Embryonic facial prominence (tissue), 1 donor: ENCODE results near the gene METTL14.
A peak's percentile ranks its signal among the peaks of the same experiment; 100 is the strongest.

ENCODE experiments used
- DNase-seq: peaks from one replicate; pipeline ENCODE4 v3.0.0-alpha.2; 2016; ENCODE audit errors: extremely low spot score

The METTL14 gene

DNA sequence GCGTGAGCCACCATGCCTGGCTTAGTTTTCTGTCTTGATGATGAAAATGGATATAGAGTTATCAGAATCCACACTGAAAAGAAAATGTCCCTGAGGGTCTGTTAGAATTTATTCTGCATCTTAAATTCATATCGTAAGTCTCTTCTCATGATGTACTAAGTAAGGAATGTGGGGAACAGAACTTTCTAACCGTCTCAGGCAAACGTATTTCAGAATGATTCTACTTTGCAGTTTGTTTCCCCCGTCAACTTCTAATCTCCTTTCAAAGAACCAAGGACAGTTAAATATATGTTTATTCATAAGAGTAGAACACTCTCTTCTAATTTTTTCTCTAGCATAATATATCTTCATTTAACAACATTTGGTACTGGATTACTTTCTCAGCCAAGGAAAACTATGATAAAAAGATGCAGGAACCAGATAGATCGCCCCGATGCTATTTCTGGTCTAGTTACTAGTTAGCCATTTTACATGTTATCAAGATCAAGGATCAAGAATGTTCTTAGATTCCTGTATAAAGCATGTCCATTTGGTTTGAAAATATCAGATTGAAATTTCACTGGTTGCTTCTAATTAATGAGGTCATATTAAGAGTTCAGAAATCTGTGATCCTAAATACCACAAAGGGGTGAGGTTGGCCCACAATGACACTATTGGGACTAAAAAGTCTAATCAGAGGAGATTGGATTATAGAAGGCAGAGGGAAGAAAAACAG, 49.5 kb downstream of the METTL14 start:
- no peak for DNase-seq

DNA sequence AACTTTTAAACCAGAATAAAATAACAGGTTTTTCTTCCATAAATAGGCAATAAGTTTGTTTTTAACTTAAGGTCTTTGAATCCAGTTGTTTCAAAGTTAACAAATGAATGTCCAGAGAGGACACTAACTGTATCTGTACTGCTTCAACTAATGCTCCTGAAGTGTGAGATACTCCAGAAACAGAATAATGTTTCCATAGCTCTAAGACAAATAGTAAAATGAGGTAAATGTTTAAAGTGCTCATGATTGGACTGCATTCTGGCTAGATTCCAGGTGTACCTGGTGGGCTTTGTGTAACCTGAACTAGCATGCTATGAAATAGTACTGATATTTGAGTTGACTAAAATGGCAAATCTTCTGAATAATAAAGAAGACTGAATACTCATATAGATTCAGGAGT, 51.7 kb downstream of the METTL14 start:
- no peak for DNase-seq

DNA sequence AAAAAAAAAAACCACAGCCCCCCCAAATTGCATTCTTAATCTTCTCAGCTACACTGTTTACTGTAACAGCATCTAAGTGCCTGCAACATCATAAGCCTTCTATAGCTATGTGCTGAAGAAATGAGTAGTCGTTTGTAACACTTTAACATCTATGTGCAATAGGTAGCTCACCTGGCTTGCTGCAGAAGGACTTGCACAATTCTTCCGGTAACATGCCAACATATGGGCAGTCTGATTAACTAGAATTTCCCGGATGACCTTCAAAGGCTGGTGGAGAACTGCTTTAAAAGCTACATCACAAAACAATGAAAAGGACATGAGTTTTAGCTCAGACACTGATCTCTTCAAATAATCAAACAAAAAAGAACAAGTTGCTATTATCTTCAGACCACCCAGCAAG, 52.9 kb downstream of the METTL14 start:
- no peak for DNase-seq

DNA sequence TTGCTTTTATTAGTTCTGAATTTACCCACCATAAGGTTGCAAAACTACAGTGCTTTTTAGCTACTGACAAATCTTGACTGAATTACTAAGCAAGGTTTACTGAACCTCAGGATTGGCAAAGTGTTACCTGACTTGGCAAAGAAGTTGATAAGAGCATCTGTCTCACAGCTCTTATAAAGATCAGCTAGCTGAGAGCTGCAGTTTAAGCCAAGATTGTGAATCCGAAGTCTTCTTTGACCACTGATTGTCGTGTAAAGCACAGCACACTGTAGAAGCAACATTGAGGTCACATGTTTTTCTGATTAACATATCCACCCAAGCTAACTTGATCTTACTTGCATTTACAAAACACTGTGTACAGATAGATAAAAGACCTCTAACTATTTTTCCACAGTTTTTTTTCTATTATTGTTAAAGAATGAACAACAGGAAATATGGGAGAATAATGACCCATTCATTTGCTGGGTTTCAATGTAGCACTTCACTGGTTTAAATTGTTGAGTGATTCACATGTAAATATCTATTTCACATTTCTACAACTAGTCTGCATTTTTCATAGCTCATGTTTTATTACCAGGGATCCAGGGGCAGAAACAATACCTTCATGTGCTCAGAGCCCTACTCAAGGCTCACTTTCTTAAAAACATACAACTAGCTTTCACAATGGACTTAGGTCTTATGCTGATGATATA, 54.0 kb downstream of the METTL14 start:
- no peak for DNase-seq

DNA sequence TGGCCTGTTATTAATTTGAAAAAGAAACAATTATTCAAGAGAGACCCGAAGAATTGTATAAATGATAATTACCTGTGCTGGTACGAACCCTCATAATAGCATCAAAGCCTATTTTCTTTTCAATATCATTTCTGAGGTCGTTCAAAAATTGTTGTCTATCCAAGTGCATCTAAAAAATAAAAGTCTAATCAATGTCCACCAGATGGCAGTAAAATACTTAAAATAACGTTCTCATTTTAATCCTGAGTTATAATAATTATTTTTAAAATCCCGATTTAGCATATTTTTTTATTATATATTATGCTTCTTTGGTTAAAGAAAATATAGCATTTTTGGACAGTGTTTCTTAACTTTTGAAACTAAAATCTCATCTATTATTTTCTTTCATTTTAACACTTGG, 55.7 kb downstream of the METTL14 start:
- peak; percentile 39 for DNase-seq

DNA sequence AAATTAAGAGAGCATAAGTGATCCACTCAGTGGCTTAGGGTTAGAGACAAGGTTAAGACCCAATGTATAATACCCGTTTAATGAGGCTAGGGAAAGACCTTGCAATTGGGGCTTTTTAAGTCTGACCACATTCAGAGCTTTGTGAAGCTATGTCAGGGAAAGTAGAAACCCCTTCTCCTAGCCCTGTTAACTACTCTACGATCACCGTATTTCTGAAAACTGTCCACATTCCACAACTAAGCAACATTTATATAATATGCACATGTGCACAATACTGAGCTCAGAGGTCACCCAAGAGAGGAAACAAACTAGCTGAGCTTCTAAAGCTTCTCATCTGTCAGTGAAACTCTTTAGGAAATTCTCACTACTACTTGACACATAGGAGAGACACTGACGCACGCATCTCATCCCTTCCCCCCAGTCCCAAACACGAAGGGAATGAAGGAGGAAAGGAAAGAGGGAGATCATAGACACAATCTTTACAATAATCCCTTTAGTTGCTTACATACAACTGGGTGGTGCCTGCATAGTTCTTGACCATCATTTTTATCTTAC, 56.2 kb downstream of the METTL14 start:
- no peak for DNase-seq

DNA sequence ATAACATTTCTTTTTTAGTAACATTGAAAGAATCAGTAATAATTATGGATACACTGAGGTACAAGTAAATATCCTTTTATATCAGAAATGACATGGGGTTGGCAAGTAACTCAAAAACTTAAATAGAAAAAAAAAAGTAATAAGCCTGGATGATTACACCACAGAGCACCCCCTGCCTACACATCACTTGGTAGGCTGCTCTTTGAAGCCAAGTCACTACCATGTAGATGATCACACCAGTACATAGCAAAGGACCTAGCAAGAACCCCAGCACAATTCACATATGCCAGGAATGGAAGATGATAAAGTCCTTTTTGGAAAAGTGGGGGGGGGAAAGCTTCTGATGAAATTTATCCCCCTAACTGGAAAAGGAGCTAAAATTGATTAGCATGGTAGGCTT, 56.9 kb downstream of the METTL14 start:
- no peak for DNase-seq

DNA sequence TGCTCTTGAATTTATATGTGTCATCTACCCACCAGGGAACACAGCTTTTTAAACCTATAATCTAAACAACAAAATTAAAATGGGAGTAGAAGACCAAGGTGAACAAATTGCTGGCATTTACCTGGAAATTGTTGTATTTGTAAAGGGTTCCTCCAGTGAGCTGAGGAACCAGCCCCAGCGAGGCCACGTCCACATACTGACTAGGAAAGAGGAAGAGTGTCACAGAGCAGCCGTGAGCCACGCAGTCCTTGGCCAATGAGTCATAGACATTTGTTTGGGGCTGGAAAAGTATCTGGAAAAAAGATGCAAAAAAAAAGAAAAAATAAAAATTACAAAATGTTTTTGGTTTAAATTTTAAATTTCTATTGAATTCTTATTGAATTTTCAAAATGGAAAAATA, 58.7 kb downstream of the METTL14 start:
- DNase-seq, result no peak

DNA sequence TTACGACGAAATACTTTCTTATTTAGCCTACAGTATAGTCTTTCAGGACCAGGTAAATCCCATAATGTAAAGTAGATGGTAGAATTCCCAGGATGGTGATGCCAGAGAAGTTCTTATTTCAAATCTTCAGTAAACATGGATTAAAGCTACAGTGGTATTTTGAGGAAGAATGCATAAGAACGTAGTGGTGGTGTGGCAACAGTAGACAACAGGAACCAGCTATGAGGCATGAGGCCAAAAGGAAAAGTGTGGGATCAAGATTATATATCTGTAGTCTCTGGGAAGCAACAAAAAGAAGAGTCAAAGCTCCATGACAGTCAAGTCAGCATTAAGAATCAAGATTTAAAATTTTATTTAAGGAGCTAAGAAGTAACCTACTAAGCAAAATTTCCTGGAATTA, 60.2 kb downstream of the METTL14 start:
- DNase-seq, result no peak

DNA sequence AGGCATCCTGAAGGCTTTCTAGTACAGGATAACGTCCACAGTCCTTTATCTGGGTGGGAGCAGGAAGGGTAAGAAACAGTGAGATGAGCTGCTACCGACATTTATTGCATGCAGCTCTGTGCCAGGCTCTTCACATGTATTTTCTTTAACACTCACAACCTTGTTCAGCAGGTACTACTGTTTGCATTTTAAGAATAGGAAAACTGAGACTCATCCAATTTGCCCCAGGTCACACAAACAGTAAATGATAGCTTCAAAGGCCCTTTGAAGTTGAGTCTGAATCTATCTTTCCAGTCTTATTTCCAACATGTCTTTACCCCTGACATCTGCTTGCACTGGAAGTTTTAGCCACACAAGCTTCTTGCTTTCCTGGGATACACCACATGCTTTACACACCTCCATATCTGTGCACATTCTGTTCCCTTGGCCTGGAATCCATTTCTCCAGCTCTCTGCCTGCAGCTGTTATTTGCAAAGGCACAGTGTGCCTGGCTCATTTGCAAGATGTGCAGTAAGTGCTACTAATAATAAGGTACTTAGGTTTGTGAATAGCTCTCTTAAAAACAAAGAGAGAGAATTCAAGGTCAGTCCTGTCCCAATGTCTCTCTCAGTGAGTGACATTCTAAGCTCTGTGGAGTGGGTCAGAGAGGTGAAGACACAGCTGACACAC, 61.2 kb downstream of the METTL14 start:
- DNase-seq, result no peak

DNA sequence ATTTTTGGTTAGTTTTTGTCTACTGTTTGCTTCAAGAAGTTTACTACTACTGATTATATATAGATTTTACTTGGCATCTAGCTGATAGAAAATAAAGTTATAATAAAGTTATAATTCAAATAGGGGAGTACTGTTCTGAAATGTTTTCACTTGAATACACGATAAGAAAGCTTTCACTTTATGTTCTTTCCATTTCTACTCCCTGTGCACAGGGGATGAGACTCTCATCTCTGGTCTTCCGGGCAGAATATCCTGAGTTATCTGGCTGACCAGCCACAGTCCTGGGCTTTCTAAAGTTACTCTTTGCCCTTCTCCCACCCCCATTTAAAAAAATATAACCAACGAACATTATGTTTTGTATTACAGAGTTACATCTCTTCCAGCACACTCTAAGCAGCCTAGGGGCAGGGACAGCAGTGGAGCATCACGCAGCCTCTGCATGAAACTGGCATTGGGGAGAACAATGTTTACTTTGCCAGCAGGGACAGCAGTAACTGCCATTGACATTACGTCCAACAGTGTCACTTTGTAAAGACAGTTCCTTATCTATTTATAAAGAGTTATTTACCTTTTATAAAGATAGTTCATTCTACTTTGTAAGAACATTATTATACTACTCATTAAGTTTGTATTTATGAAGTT, 64.3 kb downstream of the METTL14 start:
- DNase-seq, result no peak

DNA sequence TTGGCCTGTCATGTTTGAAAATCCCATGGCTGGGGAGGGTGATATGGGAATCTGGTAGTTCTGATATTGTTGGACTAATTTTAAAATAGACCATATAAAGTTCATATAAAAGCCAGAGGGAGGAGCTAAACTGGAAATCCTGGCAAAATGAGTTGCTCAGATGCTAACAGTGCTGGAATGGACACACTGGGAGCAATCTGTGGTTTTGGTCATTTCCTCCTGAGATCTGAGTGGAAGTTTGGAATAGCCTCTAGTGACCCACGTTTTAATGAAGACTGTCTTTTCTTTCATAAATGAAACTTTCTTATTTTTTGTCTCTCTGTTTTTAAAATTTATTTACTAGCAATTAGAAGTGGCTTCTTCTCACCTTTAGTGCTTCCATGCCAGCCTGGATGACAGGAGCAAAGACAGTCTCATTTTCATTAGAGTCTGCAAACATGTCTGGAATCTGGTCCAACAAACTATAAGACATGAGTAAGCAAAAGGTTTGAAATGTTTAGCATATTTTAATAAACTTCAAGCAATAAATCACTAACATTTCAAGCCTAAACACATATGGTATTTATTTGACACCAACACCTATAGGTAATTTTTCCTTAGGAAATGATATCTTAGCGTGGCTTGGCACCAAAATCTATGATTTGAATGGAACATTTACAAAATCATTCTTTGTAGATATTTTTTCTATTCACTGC, 66.6 kb downstream of the METTL14 start:
- DNase-seq, result no peak

DNA sequence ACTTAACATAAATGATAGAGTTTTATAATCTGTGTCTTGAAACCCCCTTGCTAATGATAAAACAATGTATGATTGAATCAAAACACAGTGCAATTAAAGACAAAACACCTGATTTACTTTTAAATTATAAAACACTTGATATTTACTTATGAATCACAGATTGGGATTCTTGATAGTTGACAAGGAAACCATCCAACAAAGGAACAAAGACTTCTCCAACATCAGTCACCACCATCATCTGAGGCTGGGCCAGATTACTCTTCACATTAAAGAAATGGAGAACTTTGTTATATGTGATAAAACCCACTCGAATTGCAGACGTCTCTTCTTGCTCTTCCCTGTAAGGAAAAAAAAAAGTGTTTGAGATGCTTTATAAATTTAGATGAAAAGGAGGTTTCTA, 67.4 kb downstream of the METTL14 start:
- no peak for DNase-seq

DNA sequence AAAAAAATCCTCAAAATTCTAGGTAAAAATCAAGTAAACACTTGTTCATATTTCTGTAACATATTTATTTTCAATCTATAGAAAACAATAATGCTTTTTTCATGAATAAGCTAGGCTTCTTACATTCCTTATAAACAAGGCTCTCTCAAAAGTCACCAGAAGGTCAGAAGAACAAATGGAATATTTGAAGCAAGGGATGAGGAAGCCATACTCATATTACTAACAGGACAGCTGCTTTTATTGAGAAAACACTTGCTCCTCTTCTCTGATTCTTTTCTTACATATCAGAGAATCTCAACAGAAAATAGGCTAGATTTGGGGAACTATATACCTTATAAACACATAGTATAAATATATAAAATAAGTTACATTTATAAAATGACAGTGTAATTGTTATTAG, 67.9 kb downstream of the METTL14 start:
- no peak for DNase-seq

DNA sequence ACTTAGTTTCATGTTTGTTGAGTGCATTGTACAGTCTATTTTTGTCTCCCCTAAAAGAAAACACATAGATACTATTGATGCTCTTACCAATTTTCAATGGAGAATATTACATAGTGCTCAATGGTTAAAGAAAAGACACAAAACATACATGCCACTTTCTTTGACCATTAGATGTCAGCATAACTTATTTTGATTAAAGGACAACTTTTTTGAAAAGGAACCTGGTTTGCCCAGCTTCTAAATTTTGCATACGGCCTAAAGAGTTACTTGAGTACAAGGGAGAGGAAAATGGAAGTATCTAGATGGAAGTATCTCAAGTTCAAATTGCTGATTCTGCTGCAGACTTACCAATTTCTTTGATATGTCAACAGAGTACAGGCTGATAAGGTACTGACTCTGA, 68.5 kb downstream of the METTL14 start:
- DNase-seq, result no peak

DNA sequence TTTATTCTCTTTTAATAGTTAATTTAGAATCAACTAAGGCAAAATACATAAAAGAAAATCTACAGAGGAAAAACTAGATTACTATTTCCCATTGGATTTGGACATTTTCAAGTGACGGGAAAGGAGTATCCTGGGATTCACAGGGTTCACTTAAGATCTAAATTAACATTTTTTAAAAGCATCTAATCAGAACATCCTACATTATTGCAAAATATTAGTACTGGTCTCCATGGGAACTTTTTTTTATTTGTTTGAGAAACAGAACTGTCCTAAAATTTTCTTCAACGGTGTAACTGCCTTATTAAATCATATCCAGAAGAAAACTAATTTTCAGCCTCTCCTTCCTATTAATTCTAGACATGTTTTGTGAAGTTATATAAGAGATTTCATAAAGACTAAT, 69.7 kb downstream of the METTL14 start:
- no peak for DNase-seq

DNA sequence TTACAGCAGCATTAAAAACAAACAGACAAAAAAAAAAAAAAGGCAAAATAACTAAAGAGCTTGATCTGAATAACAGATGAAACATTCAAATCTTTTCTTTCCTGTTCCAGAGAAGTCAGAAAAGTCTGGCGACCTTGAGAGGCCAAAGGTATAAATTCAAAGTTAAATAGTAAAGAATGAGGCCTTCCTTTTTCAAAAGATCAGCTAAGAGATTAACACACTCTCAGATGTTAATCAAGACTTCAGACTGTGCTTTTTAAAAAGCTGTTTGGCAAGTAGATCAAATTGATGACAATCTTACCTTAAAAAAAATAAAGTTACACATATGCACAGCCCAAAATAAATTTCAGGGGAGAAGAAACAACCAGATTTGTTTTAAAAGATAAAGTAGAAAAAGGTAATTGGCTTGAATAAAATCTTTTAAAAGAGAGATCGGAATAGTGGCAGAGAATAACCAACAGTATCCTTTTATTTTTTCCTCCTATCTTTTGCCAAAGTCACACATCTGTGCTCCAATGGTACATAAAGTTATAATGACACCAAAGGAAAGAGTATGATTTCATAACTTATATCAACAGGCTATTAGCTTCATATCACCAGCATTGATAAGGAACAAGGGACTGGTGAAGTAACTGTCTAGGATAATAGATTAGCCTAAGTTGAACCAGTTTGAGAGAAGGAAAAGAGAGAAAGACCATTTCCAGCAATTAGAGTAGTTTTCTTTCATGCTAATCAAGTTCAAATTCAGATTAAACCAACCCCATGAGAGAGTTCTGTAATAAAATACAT, 70.4 kb downstream of the METTL14 start:
- no peak for DNase-seq

DNA sequence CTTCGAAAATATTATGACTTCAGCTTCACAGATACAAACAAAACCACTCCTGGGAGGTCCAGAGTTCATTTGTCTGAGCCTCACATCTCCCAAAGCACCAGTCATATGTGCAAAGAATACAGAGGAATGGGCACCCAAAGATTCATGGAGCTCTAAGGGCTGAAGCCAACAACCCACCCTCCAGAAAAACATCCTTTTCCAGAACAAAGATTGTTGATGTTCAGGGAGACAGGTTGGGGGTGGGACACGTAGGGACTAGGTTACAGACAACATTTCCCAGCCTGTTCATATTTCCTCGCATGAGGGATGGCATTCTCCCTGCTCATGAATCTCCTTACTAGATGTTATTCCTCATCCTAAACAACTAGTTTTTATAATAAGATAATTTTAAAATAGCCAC, 71.2 kb downstream of the METTL14 start:
- no peak for DNase-seq

DNA sequence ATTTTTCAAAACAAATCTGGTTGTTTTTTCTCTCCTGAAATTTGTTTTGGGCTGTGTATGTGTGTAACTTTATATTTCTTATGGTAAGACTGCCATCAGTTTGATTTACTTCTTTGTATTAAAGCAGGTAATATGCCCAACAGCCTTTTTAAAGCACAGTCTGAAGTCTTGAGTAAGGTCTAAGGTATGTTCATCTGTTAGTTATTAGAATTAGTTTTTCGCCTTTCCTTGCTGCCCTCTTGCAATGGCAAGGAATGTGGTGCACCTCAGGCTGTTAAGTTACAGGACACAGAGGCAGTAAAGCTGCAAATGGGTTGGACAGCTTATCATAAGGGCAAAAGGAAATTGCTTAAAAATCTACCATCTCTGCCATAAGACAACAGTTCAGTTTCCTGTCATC, 71.8 kb downstream of the METTL14 start:
- no peak for DNase-seq

DNA sequence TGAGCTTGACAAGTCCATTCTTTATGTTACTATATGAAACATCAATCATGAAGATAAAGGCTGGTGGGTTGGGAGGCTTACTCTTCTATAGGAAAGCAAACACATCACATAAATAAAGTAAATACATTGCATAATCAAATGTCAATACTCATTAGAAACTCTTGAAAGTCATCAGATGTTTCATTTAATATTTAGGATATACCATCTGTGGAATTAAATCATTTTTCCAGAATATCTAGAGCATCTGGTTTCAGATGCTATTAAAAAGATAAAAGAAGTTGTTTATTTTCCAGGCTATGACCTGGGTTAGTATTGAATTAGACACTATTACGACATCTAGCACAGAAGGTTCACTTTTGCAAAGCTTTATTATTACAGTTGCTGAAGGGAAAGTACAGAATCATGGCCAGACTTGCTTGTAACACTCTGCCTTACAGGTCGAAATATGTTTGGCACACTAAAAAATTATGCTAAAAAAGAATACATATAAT, 72.6 kb downstream of the METTL14 start:
- no peak for DNase-seq

DNA sequence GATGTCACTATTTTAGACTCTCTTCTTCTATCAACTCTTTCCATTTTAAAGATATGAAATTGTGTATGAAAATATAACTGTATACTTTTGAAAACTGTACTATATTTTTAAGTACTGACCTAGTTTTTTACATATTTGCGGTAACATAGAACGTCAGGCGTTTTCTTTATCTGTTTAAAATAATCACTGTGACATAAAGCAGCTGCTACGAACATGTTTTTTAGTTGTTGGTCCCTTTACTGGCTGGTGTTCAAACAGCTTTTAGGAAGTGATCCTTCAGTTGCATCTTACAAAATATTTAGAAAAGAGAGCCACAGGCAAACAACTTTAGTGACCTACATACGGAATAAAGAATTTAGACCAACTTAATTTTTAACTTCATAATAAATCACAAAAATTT, 73.1 kb downstream of the METTL14 start:
- DNase-seq, result no peak
